K562 (cell line): Measurements from ENCODE around the gene LRCOL1. TPM values are rescaled to one million over a fixed set of nuclear protein-coding genes. Genes with fewer than 3 reads are reported as not detected.

Experiments
- ATAC-seq: fragments of 200-7000 bp; cut with Tn5 transposase; 3 replicates; pipeline ENCODE4 v1.9.1; 2020; ENCODE audit warnings: moderate library complexity
- BruUV-seq: library from RNA; stranded (reverse); fragments of 400-500 nt; replicated peaks from 2 replicates; lab custom pipeline; 2021; lab: Mats Ljungman, UMichigan
- CTCF ChIA-PET: fragments of 300-600 bp; formaldehyde crosslinking; extraction: SDS; loops from one replicate; lab custom pipeline; 2021; ENCODE audit warnings: low intra/inter-chr PET ratio; lab: Yijun Ruan, JAX
- POLR2A ChIA-PET: fragments of 300-600, 350-650 bp; sonication (Branson Sonifier 250); formaldehyde crosslinking; extraction: SDS; loops from one replicate; lab custom pipeline; 2021; ENCODE audit warnings: antibody characterized with exemption, inconsistent platforms; lab: Yijun Ruan, JAX
- DNase-seq, 4 experiments: peaks; one replicate each; pipeline versions ENCODE4 v3.0.0 to v3.0.0-alpha.2; 2011 to 2018; ENCODE audit warnings: low spot score in 3 of 4, mixed read lengths in 3 of 4; ENCODE audit errors: extremely low read depth in 1 of 4
- FAIRE-seq: peaks from 2 replicates; lab custom pipeline; 2011; peaks lifted over from hg19 to GRCh38; lab: Jason Lieb, UNC
- H2AFZ ChIP-seq: 2 replicates; pipeline ENCODE4 v1.6.0; 2011; ENCODE audit warnings: low read depth, low read length, control low read depth, inconsistent platforms
- H3K27ac ChIP-seq: fragments of 200-600 bp; 3 replicates; pipeline ENCODE4 v1.8.0; 2011; ENCODE audit warnings: low read depth, mild to moderate bottlenecking, control low read depth, inconsistent platforms, low read length, moderate library complexity, mixed read lengths; ENCODE audit errors: extremely low read depth
- H3K27me3 ChIP-seq, 2 experiments: fragments of 300-600 bp in 1 of 2; 2 replicates in 1 of 2; 3 replicates in 1 of 2; pipeline versions ENCODE4 v1.6.0 to v1.8.0; 2011; ENCODE audit warnings: inconsistent platforms in 2 of 2, low read length in 2 of 2, mild to moderate bottlenecking in 1 of 2, mixed read lengths in 1 of 2, moderate library complexity in 1 of 2; ENCODE audit not compliant: control insufficient read depth in 2 of 2, insufficient read depth in 2 of 2
- H3K36me3 ChIP-seq: fragments of 300-600 bp; 3 replicates; pipeline ENCODE4 v1.8.0; 2011; ENCODE audit warnings: mild to moderate bottlenecking, low read length, inconsistent platforms; ENCODE audit not compliant: control insufficient read depth, insufficient read depth
- H3K4me1 ChIP-seq, 2 experiments: fragments of 200-600 bp in 1 of 2; replicated peaks in 1 of 2; 2 replicates in 1 of 2; 3 replicates in 1 of 2; pipeline versions ENCODE4 v1.5.1 to v1.8.0; 2011; ENCODE audit warnings: inconsistent platforms in 2 of 2, low read length in 2 of 2, mild to moderate bottlenecking in 1 of 2, mixed read lengths in 1 of 2, moderate library complexity in 1 of 2; ENCODE audit not compliant: control insufficient read depth in 2 of 2, insufficient read depth in 2 of 2
- H3K4me2 ChIP-seq: 2 replicates; pipeline ENCODE4 v1.6.1; 2011; ENCODE audit warnings: low read length, control low read depth, inconsistent platforms, mixed read lengths; ENCODE audit not compliant: insufficient read depth
- H3K4me3 ChIP-seq: fragments of 200-600 bp; sonication (generic), shearing (Covaris generic); 2 replicates; pipeline ENCODE4 v1.5.1; 2016; ENCODE audit warnings: control low read depth, inconsistent platforms
- H3K79me2 ChIP-seq: fragments of 200-600 bp; 3 replicates; pipeline ENCODE4 v1.8.0; 2011; ENCODE audit warnings: low read length, inconsistent platforms; ENCODE audit not compliant: control insufficient read depth, insufficient read depth
- H3K9ac ChIP-seq, 2 experiments: 2 replicates each; pipeline versions ENCODE4 v1.6.0 to v1.6.1; 2011; ENCODE audit warnings: low read depth in 2 of 2, low read length in 2 of 2, control low read depth in 1 of 2, inconsistent platforms in 1 of 2, mild to moderate bottlenecking in 1 of 2, mixed read lengths in 1 of 2; ENCODE audit not compliant: insufficient read depth in 1 of 2
- H3K9me1 ChIP-seq: one replicate; pipeline ENCODE4 v1.6.0; 2011; ENCODE audit warnings: inconsistent platforms, mild to moderate bottlenecking, low read length, moderate library complexity; ENCODE audit not compliant: control insufficient read depth, insufficient read depth
- H3K9me3 ChIP-seq: replicated peaks from 2 replicates; pipeline ENCODE4 v1.5.1; 2011; ENCODE audit warnings: low read depth, low read length, inconsistent platforms; ENCODE audit not compliant: control insufficient read depth, insufficient read depth
- H4K20me1 ChIP-seq: replicated peaks from 2 replicates; pipeline ENCODE4 v1.6.1; 2011; ENCODE audit warnings: low read length, inconsistent platforms, mixed read lengths; ENCODE audit not compliant: control insufficient read depth, insufficient read depth
- ETV1 ChIP-seq: fragments of 450-650 bp; conservative IDR thresholded peaks from 2 replicates; pipeline ENCODE4 v1.6.1; 2016; ENCODE audit warnings: missing genetic modification characterization, control low read depth, low read depth, missing compliant biosample characterization
- MEIS2 ChIP-seq: fragments of 450-650 bp; IDR thresholded peaks from 2 replicates; pipeline ENCODE4 v1.6.1; 2014; ENCODE audit warnings: mild to moderate bottlenecking; ENCODE audit not compliant: partially characterized antibody
- MYC ChIP-seq, 2 experiments: fragments of 250-450 bp in 1 of 2; sonication (Bioruptor Pico) in 1 of 2; IDR thresholded peaks; 2 replicates each; pipeline versions ENCODE4 v1.5.1 to v1.6.1; 2012 to 2021; ENCODE audit warnings: low read depth in 2 of 2, borderline replicate concordance in 1 of 2, improper control_type of control experiment in 1 of 2, low read length in 1 of 2, mild to moderate bottlenecking in 1 of 2, moderate library complexity in 1 of 2
- NFXL1 ChIP-seq: fragments of 450-650 bp; formaldehyde crosslinking; IDR thresholded peaks from 2 replicates; pipeline ENCODE4 v1.4.0; 2021; ENCODE audit warnings: mild to moderate bottlenecking
- POLR2AphosphoS2 ChIP-seq: IDR thresholded peaks from 2 replicates; pipeline ENCODE4 v1.6.1; 2012; ENCODE audit warnings: low read length, improper control_type of control experiment
- PRMT5 ChIP-seq: sonication (generic); formaldehyde crosslinking; IDR thresholded peaks from 2 replicates; pipeline ENCODE4 v1.5.0; 2020; ENCODE audit warnings: missing genetic modification reagents
- RBM22 ChIP-seq: fragments of 200-400 bp; formaldehyde crosslinking; IDR thresholded peaks from 2 replicates; pipeline ENCODE4 v1.6.1; 2018; ENCODE audit warnings: low read length, low read depth; ENCODE audit not compliant: poor library complexity, severe bottlenecking
- RFX7 ChIP-seq: fragments of 250-450 bp; sonication (Bioruptor Pico); IDR thresholded peaks from 2 replicates; pipeline ENCODE4 v1.5.1; 2021; ENCODE audit warnings: mild to moderate bottlenecking
- SIN3A ChIP-seq, 2 experiments: fragments of 150-350 bp in 1 of 2; IDR thresholded peaks; 2 replicates each; pipeline ENCODE4 v1.6.1; 2011 to 2016; ENCODE audit warnings: borderline replicate concordance in 2 of 2, low read depth in 2 of 2, low read length in 2 of 2, mild to moderate bottlenecking in 2 of 2, moderate library complexity in 2 of 2; ENCODE audit not compliant: control insufficient read depth in 1 of 2
- TARDBP ChIP-seq: fragments of 450-650 bp; IDR thresholded peaks from 2 replicates; pipeline ENCODE4 v1.6.1; 2016
- TFAM ChIP-seq: fragments of 250-450 bp; sonication (Bioruptor Pico); conservative IDR thresholded peaks from 2 replicates; pipeline ENCODE4 v1.5.0; 2021; ENCODE audit warnings: mild to moderate bottlenecking, moderate library complexity
- THAP7 ChIP-seq: fragments of 250-450 bp; sonication (Bioruptor Pico); IDR thresholded peaks from 2 replicates; pipeline ENCODE4 v1.5.0; 2021
- UBTF ChIP-seq, 2 experiments: IDR thresholded peaks; 2 replicates each; pipeline ENCODE4 v1.6.1; 2012; ENCODE audit warnings: improper control_type of control experiment in 2 of 2, low read depth in 2 of 2, low read length in 2 of 2, borderline replicate concordance in 1 of 2
- USF1 ChIP-seq: sonication (generic); formaldehyde crosslinking; IDR thresholded peaks from 2 replicates; pipeline ENCODE4 v1.9.0; 2022; ENCODE audit warnings: mild to moderate bottlenecking, missing genetic modification reagents
- ZBTB12 ChIP-seq: fragments of 250-450 bp; sonication (Bioruptor Pico); IDR thresholded peaks from 2 replicates; pipeline ENCODE4 v1.4.0; 2020
- ZNF699 ChIP-seq: fragments of 250-450 bp; sonication (Bioruptor Pico); IDR thresholded peaks from 2 replicates; pipeline ENCODE4 v1.8.0; 2021; ENCODE audit warnings: mild to moderate bottlenecking, moderate library complexity; ENCODE audit not compliant: insufficient replicate concordance
- WGBS: fragments of 100-300 bp; shearing (Covaris generic); methylation state at CpG from one replicate; pipeline ENCODE4 v1.1.6; 2016; ENCODE audit warnings: low coverage, mixed read lengths; ENCODE audit not compliant: insufficient coverage; ENCODE audit errors: missing lambda C conversion rate; 5-methylcytosine and 5-hydroxymethylcytosine counted together
- in situ Hi-C: fragments of 300-500 bp; cut with MboI; formaldehyde crosslinking; loops from 4 replicates; pipeline ENCODE4 v1.15.0; 2018; ENCODE audit warnings: inconsistent platforms, mixed read lengths
- intact Hi-C: fragments of 100-400 bp; cut with micrococcal nuclease; formaldehyde crosslinking; loops from 2 replicates; pipeline ENCODE4 v1.14.2; 2022
- polyA plus RNA-seq, 8 experiments: library from polyadenylated mRNA; depleted of rRNA in 4 of 8; stranded (reverse) in 5 of 8; unstranded in 3 of 8; fragments of >200 nt; fragmentation: Nextera tagmentation in 2 of 8; fragmentation: Illumina TruSeq in 1 of 8; extraction: Ambion mirVana in 2 of 8; extraction: Trizol in 1 of 8; gene quantifications; 2 replicates each; pipeline versions ENCODE4 v1.2.1 to v1.2.3, GENCODE V29; 2011 to 2014; ENCODE audit warnings: inconsistent platforms in 1 of 8, missing spikeins in 1 of 8
- total RNA-seq, 7 experiments: library from RNA; depleted of rRNA in 6 of 7; stranded (reverse); fragments of >200 nt in 6 of 7; fragmentation: Illumina TruSeq in 2 of 7; extraction: Trizol in 2 of 7; gene quantifications; 2 replicates each; pipeline versions ENCODE4 v1.2.1 to v1.2.3, GENCODE V29; 2011 to 2021; ENCODE audit warnings: low replicate concordance in 1 of 7

The LRCOL1 gene
- total and polyA plus RNA-seq, 9 of the 15 experiments (the other 6 are each of a cell fraction or from before 2014, with no cell fraction given), result not detected

- Histone ChIP-seq H4K20me1 (0 out of 2 replicates have a peak, but pooled peaks cover 3% of the 10 kb centered on the region), H3K4me2 (no peak overlapping the region), H3K4me1 (peaks cover 12 to 54% of the 10 kb centered on the region in 2 experiments; a peak in 4 of 5 replicates), H3K4me3 (no peak overlapping the region), H2AFZ (no peak overlapping the region), H3K27me3 (no peaks in the 10 kb centered on the region), H3K9me1 (no peaks in the 10 kb centered on the region), H3K27ac (no peak overlapping the region), H3K79me2 (no peaks in the 10 kb centered on the region), H3K9ac (no peak overlapping the region), H3K9me3 (peaks cover 10% of the 10 kb centered on the region), H3K36me3 (peaks cover 26% of the 10 kb centered on the region; the same call in 2 of the 3 replicates)
- FAIRE-seq (no peak), ATAC-seq (no peak), DNase-seq (no peak)
- CTCF ChIA-PET, result no interaction called here
- 61% methylated on average over 15 of the region's 29 CpGs for WGBS
- intact Hi-C loops (no loop called here), in situ Hi-C loops (no loop called here)
- BruUV-seq, result no TSS peak
- POLR2A ChIA-PET, result interaction anchor here (0.8 to 1.9 kb wide), 2 partner anchors 9 to 10 kb away, joined by 4 to 8 read pairs; partner anchors contain the start of gene LRCOL1
- TF ChIP-seq SIN3A (IDR thresholded peaks at IDR 0.05; ENCODE audit: borderline replicate concordance in 2 of 2, control insufficient read depth in 1 of 2, low read depth in 2 of 2, low read length in 2 of 2), result no peak
- TF ChIP-seq POLR2AphosphoS2, result 0 out of 2 replicates have a peak, but pooled peaks have one; percentile 35
- TF ChIP-seq TARDBP, result no peak
- no peak for TF ChIP-seq TFAM
- no peak for TF ChIP-seq MYC (IDR thresholded peaks at IDR 0.05; ENCODE audit: low read depth, low read length)
- TF ChIP-seq MYC (CRISPR knock-in tag; IDR thresholded peaks at IDR 0.05; ENCODE audit: borderline replicate concordance, low read depth), result no peak
- TF ChIP-seq USF1, result no peak
- TF ChIP-seq NFXL1 (CRISPR knock-in tag), result no peak
- TF ChIP-seq PRMT5 (CRISPR knock-in tag), result no peak
- no peak for TF ChIP-seq ZNF699 (CRISPR knock-in tag)
- no peak for TF ChIP-seq MEIS2
- no peak for TF ChIP-seq UBTF (IDR thresholded peaks at IDR 0.05; ENCODE audit: borderline replicate concordance in 1 of 2, low read depth in 2 of 2, low read length in 2 of 2)
- TF ChIP-seq THAP7 (CRISPR knock-in tag), result no peak
- no peak for TF ChIP-seq ETV1 (tag)
- TF ChIP-seq RBM22, result peak; percentile 54
- TF ChIP-seq RFX7, result no peak
- no peak for TF ChIP-seq ZBTB12 (CRISPR knock-in tag)
These were observed 9.9 kb upstream of the LRCOL1 start for GRCh38 chr12:132620113-132620898.
